SK-N-SH (cell line): ENCODE data around the gene IMPDH1. TPM values are rescaled to one million over a fixed set of nuclear protein-coding genes. Genes with fewer than 3 reads are reported as not detected.

ENCODE experiments used
- CTCF ChIA-PET: fragments of 300-600, 350-600 bp; formaldehyde crosslinking; extraction: SDS; loops from one replicate; lab custom pipeline; 2021; lab: Yijun Ruan, JAX
- POLR2A ChIA-PET: fragments of 350-600 bp; sonication (Branson Sonifier 250); formaldehyde crosslinking; extraction: SDS; loops from one replicate; lab custom pipeline; 2020; ENCODE audit warnings: antibody characterized with exemption, inconsistent platforms; lab: Yijun Ruan, JAX
- DNase-seq: peaks from one replicate; pipeline ENCODE4 v3.0.0; 2012
- H2AFZ ChIP-seq: fragments of 200-600 bp; sonication (generic); 2 replicates; pipeline ENCODE4 v1.8.1; 2016; ENCODE audit warnings: antibody characterized with exemption, mild to moderate bottlenecking, low read depth
- H3F3A ChIP-seq: fragments of 200-600 bp; sonication (generic); replicated peaks from 2 replicates; pipeline ENCODE3; 2016; ENCODE audit warnings: antibody characterized with exemption, mild to moderate bottlenecking; ENCODE audit not compliant: insufficient read depth
- H3K27ac ChIP-seq, 2 experiments: fragments of 200-500 bp in 1 of 2; fragments of 200-600 bp in 1 of 2; sonication (Bioruptor generic) in 1 of 2; sonication (generic), shearing (Covaris generic) in 1 of 2; 2 replicates each; pipeline versions ENCODE4 v1.5.1 to v1.6.1; 2014 to 2016; ENCODE audit warnings: low read depth in 2 of 2, inconsistent platforms in 1 of 2, low read length in 1 of 2, mild to moderate bottlenecking in 1 of 2, mixed read lengths in 1 of 2
- H3K27me3 ChIP-seq: fragments of 200-600 bp; sonication (generic), shearing (Covaris generic); 2 replicates; pipeline ENCODE4 v1.6.1; 2016; ENCODE audit warnings: mixed run types; ENCODE audit not compliant: insufficient read depth
- H3K36me3 ChIP-seq, 2 experiments: fragments of 200-500 bp in 1 of 2; fragments of 200-600 bp in 1 of 2; sonication (Bioruptor generic) in 1 of 2; sonication (generic) in 1 of 2; replicated peaks in 1 of 2; 2 replicates each; pipeline versions ENCODE3 to v1.5.1; 2014 to 2016; ENCODE audit warnings: low read length in 1 of 2, mild to moderate bottlenecking in 1 of 2; ENCODE audit not compliant: insufficient read depth in 2 of 2, control insufficient read depth in 1 of 2
- H3K4me1 ChIP-seq, 2 experiments: fragments of 200-500 bp in 1 of 2; fragments of 200-600 bp in 1 of 2; sonication (Bioruptor generic) in 1 of 2; sonication (generic), shearing (Covaris generic) in 1 of 2; 2 replicates each; pipeline versions ENCODE4 v1.5.1 to v1.6.1; 2014 to 2016; ENCODE audit warnings: low read depth in 1 of 2, low read length in 1 of 2, mixed run types in 1 of 2; ENCODE audit not compliant: insufficient read depth in 2 of 2, control insufficient read depth in 1 of 2
- H3K4me2 ChIP-seq: fragments of 200-600 bp; sonication (generic), shearing (Covaris generic); 2 replicates; pipeline ENCODE4 v1.6.1; 2017; ENCODE audit warnings: mixed run types
- H3K4me3 ChIP-seq, 2 experiments: fragments of 200-500 bp in 1 of 2; fragments of 200-600 bp in 1 of 2; sonication (Bioruptor generic) in 1 of 2; sonication (generic), shearing (Covaris generic) in 1 of 2; 2 replicates each; pipeline versions ENCODE4 v1.5.1 to v1.8.1; 2014 to 2016; ENCODE audit warnings: low read depth in 2 of 2, inconsistent platforms in 1 of 2, low read length in 1 of 2, mild to moderate bottlenecking in 1 of 2, mixed read lengths in 1 of 2, moderate library complexity in 1 of 2
- H3K79me2 ChIP-seq: fragments of 200-600 bp; sonication (generic); 2 replicates; pipeline ENCODE4 v1.8.1; 2017; ENCODE audit warnings: mild to moderate bottlenecking; ENCODE audit not compliant: insufficient read depth
- H3K9ac ChIP-seq: fragments of 200-600 bp; sonication (generic); 2 replicates; pipeline ENCODE4 v1.6.1; 2017; ENCODE audit warnings: mixed run types
- H3K9me2 ChIP-seq: fragments of 200-600 bp; sonication (generic); 2 replicates; pipeline ENCODE4 v1.6.1; 2017; ENCODE audit warnings: mixed run types
- H3K9me3 ChIP-seq: fragments of 200-600 bp; sonication (generic); 2 replicates; pipeline ENCODE4 v1.6.1; 2017; ENCODE audit warnings: mixed run types, mild to moderate bottlenecking, moderate library complexity
- H4K20me1 ChIP-seq: fragments of 200-600 bp; sonication (generic); 2 replicates; pipeline ENCODE4 v1.6.1; 2017; ENCODE audit warnings: mild to moderate bottlenecking, mixed run types; ENCODE audit not compliant: insufficient read depth
- EP300 ChIP-seq, 2 experiments: IDR thresholded peaks; 2 replicates each; pipeline versions ENCODE4 v1.4.0 to v1.6.1; 2012; ENCODE audit warnings: borderline replicate concordance in 1 of 2, low read depth in 1 of 2, low read length in 1 of 2
- FOSL2 ChIP-seq: IDR thresholded peaks from 2 replicates; pipeline ENCODE4 v1.4.0; 2012; ENCODE audit warnings: low read depth, mild to moderate bottlenecking, moderate library complexity, borderline replicate concordance
- FOXJ3 ChIP-seq: sonication (generic); formaldehyde crosslinking; IDR thresholded peaks from 2 replicates; pipeline ENCODE4 v1.5.1; 2020; ENCODE audit warnings: mild to moderate bottlenecking, missing genetic modification reagents
- FOXM1 ChIP-seq: IDR thresholded peaks from 2 replicates; pipeline ENCODE4 v1.4.0; 2012; ENCODE audit warnings: low read depth, mild to moderate bottlenecking
- GABPA ChIP-seq: IDR thresholded peaks from 2 replicates; pipeline ENCODE4 v1.4.0; 2012; ENCODE audit warnings: low read depth, mild to moderate bottlenecking
- IRF3 ChIP-seq: fragments of 150-350 bp; IDR thresholded peaks from 2 replicates; pipeline ENCODE4 v1.6.1; 2016; ENCODE audit warnings: mild to moderate bottlenecking, low read depth, low read length
- JUND ChIP-seq: IDR thresholded peaks from 2 replicates; pipeline ENCODE4 v1.4.0; 2012
- MAX ChIP-seq: IDR thresholded peaks from 2 replicates; pipeline ENCODE4 v1.4.0; 2012; ENCODE audit warnings: low read depth
- MXI1 ChIP-seq: IDR thresholded peaks from 2 replicates; pipeline ENCODE4 v1.6.1; 2012; ENCODE audit warnings: mild to moderate bottlenecking, low read depth, low read length, improper control_type of control experiment
- NFIC ChIP-seq: IDR thresholded peaks from 2 replicates; pipeline ENCODE4 v1.4.0; 2012; ENCODE audit warnings: borderline replicate concordance
- NRF1 ChIP-seq: IDR thresholded peaks from 2 replicates; pipeline ENCODE4 v1.6.1; 2012; ENCODE audit warnings: low read depth, mild to moderate bottlenecking, low read length
- PBX3 ChIP-seq: IDR thresholded peaks from 2 replicates; pipeline ENCODE4; 2012
- POLR2AphosphoS5 ChIP-seq: IDR thresholded peaks from 2 replicates; pipeline ENCODE4 v1.6.1; 2012; ENCODE audit warnings: low read depth, low read length
- RXRA ChIP-seq: IDR thresholded peaks from 2 replicates; pipeline ENCODE4 v1.4.0; 2012; ENCODE audit warnings: low read depth, mild to moderate bottlenecking, borderline replicate concordance
- SIN3A ChIP-seq: IDR thresholded peaks from 2 replicates; pipeline ENCODE4 v1.6.1; 2012; ENCODE audit warnings: low read depth, mild to moderate bottlenecking, low read length, moderate library complexity, borderline replicate concordance
- SMC3 ChIP-seq: IDR thresholded peaks from 2 replicates; pipeline ENCODE4 v1.6.1; 2012; ENCODE audit warnings: low read depth, low read length, improper control_type of control experiment
- TAF1 ChIP-seq: IDR thresholded peaks from 2 replicates; pipeline ENCODE4 v1.6.1; 2012; ENCODE audit warnings: low read depth, mild to moderate bottlenecking, low read length, moderate library complexity, borderline replicate concordance
- TCF12 ChIP-seq: IDR thresholded peaks from 2 replicates; pipeline ENCODE4 v1.4.0; 2012
- TEAD4 ChIP-seq: IDR thresholded peaks from 2 replicates; pipeline ENCODE4 v1.4.0; 2012; ENCODE audit warnings: mild to moderate bottlenecking, borderline replicate concordance; ENCODE audit not compliant: insufficient read depth
- USF1 ChIP-seq: IDR thresholded peaks from 2 replicates; pipeline ENCODE4 v1.4.0; 2012; ENCODE audit warnings: low read depth, borderline replicate concordance
- YY1 ChIP-seq: IDR thresholded peaks from 2 replicates; pipeline ENCODE4 v1.4.0; 2012; ENCODE audit warnings: low read depth, mild to moderate bottlenecking
- WGBS: methylation state at CpG from one replicate; pipeline ENCODE4 v1.1.6; 2017; ENCODE audit warnings: low lambda C conversion rate; 5-methylcytosine and 5-hydroxymethylcytosine counted together
- polyA plus RNA-seq, 3 experiments: library from polyadenylated mRNA; depleted of rRNA; stranded (reverse); fragments of >200 nt; gene quantifications; 2 replicates each; pipeline ENCODE4 v1.2.3, GENCODE V29; 2012

IMPDH1 gene
- polyA plus RNA-seq, 1 of the 3 experiments (the other 2 are of a cell fraction), result 80.4 TPM

GRCh38 chr7:128384726-128385125, 25.1 kb downstream of the IMPDH1 start:
- Histone ChIP-seq H3K4me1 (peaks cover 0 to 52% of the 10 kb centered on the region in 2 experiments; a peak in 1 of 4 replicates), H3K27me3 (no peaks in the 10 kb centered on the region), H3K9me3 (no peaks in the 10 kb centered on the region), H3K36me3 (no peaks in the 10 kb centered on the region), H3K79me2 (no peaks in the 10 kb centered on the region), H3K9ac (no peak overlapping the region), H3K4me3 (no peak overlapping the region), H3K27ac (no peak overlapping the region), H2AFZ (no peak overlapping the region), H3K4me2 (no peak overlapping the region), H3F3A (no peaks in the 10 kb centered on the region), H4K20me1 (no peaks in the 10 kb centered on the region), H3K9me2 (no peaks in the 10 kb centered on the region)
- ChIA-PET CTCF (interaction anchor here (0.7 to 50.3 kb wide), 6 partner anchors 13 to 224 kb away, joined by 3 to 1901 read pairs (median 248); partner anchors contain the start of genes IMPDH1, PRRT4 and RBM28), POLR2A (interaction anchor here (1.3 kb wide), 1 partner anchor 37 kb away, joined by 3 read pairs; no protein-coding TSS in a partner anchor)
- DNase-seq, result peak; percentile 4
- WGBS, result 77% methylated on average over 7 of the region's 7 CpGs
- TF ChIP-seq SMC3 (no peak), FOSL2 (no peak), NFIC (no peak), YY1 (no peak), TCF12 (no peak), MXI1 (no peak), EP300 (IDR thresholded peaks at IDR 0.05; ENCODE audit: borderline replicate concordance in 1 of 2, low read depth in 1 of 2, low read length in 1 of 2) (no peak), MAX (no peak), USF1 (no peak), RXRA (no peak), TAF1 (no peak), JUND (no peak)

- Histone ChIP-seq H3K9ac (no peak overlapping the region), H3K4me1 (peaks cover 0 to 46% of the 10 kb centered on the region in 2 experiments; a peak in 1 of 4 replicates), H3K27me3 (no peaks in the 10 kb centered on the region), H3K9me2 (no peaks in the 10 kb centered on the region), H4K20me1 (no peaks in the 10 kb centered on the region), H3K27ac (no peak overlapping the region), H3K4me3 (no peak overlapping the region), H3K36me3 (no peaks in the 10 kb centered on the region), H3F3A (no peaks in the 10 kb centered on the region), H3K79me2 (no peaks in the 10 kb centered on the region), H3K9me3 (no peaks in the 10 kb centered on the region), H3K4me2 (no peak overlapping the region), H2AFZ (no peak overlapping the region)
- ChIA-PET POLR2A (interaction anchor here (1.0 to 1.3 kb wide), 3 partner anchors 24 to 36 kb away, joined by 3 to 4 read pairs (median 4); no protein-coding TSS in a partner anchor), CTCF (interaction anchor here (1.7 to 50.3 kb wide), 4 partner anchors 10 to 40 kb away, joined by 6 to 1901 read pairs (median 1140); partner anchors contain the start of genes IMPDH1, PRRT4 and RBM28)
- 86% methylated on average over 3 of the region's 3 CpGs for WGBS
- DNase-seq, result peak; percentile 51
- TF ChIP-seq TEAD4 (no peak), FOXJ3 (no peak), NFIC (no peak), GABPA (no peak), POLR2AphosphoS5 (no peak), FOSL2 (no peak), SIN3A (no peak), JUND (no peak), PBX3 (no peak), USF1 (no peak), NRF1 (no peak), IRF3 (no peak), FOXM1 (no peak), YY1 (no peak), MAX (no peak), RXRA (no peak), SMC3 (no peak)
Observed at GRCh38 chr7:128383776-128384175, 26.0 kb downstream of the IMPDH1 start.
